Dedifferentiated amniotic fluid mesenchymal stem cell (primary cell): ENCODE measurements around the gene TMEM184B.
A peak's percentile ranks its signal among the peaks of the same experiment; 100 is the strongest.

Source experiments
- DNase-seq: peaks from one replicate; pipeline ENCODE4 v3.0.0-alpha.2; 2016; ENCODE audit errors: extremely low spot score

TMEM184B gene

GRCh38 chr22:38282397-38282796 is 9.6 kb upstream of the TMEM184B start:
- no peak for DNase-seq

DNA sequence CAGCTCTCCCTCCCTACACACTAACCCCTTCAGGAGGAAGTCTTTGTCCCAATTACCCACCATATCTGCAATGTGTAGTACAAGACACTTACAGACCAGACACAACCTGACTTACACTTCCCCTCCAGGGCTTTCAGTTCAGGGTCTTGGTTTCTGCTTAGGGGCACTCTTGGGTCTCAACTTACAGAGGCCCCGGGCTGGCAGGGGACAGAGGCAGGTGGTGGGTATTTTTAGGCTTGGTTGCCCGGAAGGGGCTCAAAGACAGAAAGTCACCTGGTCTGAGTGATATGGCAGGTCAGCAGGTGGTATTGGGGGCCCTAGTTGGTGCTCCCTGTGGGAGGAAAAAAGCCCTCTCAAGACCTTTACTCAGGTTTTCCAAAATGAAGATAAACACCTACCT is 3.4 kb upstream of the TMEM184B start:
- DNase-seq: no peak

DNA sequence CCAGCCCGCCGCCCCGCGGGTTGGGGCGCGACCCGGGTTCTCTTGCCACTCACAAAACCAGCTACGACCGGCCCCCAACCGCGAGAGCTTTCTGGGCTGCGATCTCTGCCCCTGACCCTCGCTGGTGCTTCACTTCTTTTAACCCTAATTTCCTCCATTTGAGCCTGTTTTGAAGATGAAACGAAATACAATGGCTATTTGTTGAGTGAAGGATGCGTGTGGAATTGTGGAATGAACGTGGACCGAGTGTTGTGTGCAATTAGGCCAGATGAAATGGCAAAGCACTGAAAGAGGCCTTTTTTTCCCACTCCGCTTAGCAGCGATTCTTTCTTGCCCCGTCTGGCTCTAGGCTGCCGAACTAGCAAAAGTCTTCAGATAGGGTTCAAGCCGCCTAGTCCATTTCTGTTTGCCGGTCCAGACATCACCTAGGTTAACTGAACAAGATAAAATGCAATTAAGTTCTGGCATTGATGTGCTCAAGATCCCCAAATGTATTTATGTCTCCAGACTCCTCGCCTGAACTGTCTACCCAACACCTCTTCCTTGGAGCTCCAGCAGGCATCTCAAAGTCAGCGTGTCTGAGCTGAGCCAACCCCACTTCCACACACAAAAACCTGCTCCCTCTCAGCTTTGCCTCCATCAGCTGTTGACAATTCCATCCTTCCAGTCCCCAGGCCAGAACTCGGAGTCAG is 471 bp upstream of the TMEM184B start:
- DNase-seq: no peak

DNA sequence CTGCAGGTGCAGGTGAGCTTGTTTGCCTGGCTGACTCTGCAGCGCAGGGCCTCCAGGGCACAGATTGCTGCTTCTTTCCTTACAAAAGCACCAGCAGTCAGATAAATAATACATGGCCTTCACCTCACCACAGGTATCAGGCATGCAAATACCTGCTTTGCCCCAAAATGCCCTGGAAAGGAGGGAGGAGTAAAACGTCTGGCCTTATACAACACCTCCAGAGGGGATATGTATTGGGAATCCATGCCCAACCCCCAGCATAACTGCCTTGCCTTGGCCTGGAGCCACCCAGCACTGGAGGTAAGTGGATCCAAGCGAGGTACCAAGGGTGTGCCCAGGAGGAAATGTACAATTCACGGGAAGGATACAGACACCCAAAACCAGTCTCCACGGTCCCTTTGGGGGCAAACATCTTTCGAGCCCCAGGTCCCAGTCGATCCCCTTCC is 860 bp downstream of the TMEM184B start:
- no peak for DNase-seq

DNA sequence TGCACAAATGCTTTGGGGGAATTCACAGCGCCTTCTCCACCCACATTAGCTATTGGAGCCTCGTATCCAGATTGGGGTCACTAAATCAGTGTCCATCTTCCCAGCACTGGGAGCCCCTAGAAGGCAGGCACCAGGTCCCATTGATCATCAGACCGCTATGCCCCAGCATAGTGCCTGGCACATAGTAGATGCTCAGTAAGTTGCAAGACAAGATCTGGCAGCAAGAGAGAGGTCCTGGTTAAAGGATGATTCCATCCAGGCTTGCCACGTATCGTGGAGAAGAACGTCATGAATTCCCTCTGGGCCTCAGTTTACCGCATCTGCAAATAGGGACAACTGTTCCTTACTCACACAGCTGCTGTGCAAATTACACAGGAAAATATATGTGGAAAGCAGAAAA is 1.7 kb downstream of the TMEM184B start:
- DNase-seq: no peak

DNA sequence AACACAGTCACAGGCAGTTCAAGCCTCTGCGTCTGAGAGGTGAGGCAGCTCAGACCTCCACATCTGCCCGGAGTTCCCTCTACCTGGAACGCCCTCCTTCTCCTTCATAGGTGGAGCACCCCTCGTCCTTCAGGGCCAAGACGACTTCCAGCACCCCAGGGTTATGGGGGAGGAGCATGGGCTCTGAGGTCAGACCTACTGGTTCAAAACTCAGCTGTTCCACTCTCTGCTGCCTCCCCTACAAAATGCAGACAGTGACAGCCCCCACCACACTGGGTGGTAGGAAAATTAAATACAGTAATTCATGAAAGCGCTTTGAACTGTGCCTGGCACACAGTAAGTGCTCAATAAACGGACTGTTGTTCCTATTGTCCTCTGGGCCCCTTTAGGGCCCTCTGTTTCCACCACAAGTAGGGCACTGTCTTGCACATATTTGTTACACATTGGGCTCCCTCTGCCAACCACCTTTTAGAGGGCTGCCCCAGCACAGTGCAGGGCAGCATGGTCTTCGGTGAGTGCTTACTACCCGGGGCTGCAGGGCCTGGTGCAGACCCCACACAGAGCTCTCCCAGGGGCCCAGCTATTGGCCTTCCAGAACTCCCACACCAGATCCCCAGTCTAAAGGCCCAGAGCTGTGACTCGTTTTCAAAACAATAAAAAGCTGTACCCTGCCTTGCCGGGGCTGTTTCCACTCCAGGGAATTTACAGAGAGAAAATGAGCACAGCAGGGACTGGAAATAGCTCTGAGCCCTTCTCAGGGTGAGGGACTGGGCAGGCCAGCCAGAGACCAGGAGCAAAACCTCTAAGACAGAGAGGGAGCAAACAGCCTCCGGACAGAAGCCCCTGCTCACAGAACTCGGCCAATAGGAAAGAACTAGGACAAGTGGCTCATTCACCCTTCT is 2.5 kb downstream of the TMEM184B start:
- no peak for DNase-seq

GRCh38 chr22:38269466-38269865 is 3.3 kb downstream of the TMEM184B start:
- DNase-seq: no peak

DNA sequence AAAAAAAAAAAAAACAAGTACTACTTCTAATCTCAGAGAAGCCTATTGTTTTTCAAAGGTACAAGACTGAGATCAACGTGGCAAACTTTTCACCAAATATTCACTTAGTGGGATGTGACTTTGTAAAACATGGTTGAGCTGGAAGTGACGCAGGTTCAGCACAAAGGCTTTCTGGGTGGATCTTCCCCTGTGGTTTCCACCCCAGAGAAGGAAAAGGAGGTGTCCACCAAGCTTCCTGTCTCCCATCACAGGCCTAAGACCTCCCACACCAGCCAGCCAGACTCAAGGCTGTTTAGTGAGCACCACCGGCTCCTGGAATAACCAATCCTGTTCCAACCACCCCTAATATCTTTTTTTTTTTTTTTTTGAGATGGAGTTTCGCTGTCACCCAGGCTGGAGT is 5.7 kb downstream of the TMEM184B start:
- DNase-seq: no peak

GRCh38 chr22:38266120-38266519 is 6.7 kb downstream of the TMEM184B start:
- no peak for DNase-seq

DNA sequence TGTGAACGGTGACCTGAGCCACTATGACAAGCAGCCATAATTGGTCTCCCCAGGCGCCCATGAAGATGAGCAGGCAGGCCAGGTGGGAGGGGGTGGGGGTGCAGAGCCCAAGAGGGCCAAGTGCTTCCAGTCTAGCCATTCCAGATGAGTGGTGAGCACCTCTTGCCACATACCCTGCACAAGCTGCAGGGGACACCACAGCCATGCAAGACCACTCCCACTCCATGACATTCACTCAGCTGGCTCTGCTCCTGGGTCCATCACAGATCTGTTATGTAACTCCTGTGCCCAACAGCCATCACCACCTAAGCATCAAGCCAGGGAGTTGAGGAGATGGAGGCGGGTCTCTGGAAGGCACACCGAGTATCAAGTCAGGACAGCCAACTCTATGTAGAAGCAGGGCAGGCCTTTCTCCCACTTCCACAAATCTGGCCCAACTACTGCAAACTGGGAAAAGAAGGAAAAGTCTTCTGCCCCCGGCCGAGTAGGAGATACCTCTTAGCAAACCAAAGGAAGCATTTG is 8.4 kb downstream of the TMEM184B start:
- DNase-seq: no peak

DNA sequence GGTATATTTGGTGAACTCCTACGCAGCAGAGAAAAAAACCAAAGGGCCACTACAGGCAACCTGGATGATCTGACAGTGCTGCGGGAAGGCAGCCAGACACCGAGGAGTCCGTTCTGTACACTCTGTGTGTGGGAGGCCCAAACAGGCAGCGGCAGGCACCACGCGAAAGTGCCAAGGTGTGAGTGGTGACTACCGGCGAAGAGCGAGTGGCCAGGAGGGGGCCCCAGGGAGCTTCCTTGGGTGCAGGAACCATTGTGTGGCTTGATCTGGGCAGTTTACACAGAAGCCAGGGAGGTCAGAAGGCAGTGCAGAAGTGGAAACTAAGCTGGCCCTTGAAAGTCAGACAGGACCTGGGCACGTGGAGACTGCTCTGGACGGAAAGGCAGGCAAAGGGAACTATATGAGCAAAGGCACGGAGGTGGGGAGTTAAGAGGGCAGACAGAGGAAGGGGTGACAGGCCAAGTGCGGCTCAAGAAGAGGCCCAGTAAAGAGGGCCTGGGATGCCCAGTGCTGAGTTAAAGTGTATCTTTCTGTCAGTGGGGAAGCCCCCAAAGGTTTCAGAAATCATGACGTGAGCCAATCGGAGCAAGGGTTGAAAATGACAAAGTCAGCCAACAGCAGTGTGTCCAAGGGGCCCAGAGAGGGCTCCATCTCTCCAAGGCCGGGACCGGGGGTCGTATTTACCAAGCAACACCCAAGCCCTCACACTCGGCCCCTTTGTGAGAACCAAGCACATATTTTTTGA is 10.6 kb downstream of the TMEM184B start:
- no peak for DNase-seq

DNA sequence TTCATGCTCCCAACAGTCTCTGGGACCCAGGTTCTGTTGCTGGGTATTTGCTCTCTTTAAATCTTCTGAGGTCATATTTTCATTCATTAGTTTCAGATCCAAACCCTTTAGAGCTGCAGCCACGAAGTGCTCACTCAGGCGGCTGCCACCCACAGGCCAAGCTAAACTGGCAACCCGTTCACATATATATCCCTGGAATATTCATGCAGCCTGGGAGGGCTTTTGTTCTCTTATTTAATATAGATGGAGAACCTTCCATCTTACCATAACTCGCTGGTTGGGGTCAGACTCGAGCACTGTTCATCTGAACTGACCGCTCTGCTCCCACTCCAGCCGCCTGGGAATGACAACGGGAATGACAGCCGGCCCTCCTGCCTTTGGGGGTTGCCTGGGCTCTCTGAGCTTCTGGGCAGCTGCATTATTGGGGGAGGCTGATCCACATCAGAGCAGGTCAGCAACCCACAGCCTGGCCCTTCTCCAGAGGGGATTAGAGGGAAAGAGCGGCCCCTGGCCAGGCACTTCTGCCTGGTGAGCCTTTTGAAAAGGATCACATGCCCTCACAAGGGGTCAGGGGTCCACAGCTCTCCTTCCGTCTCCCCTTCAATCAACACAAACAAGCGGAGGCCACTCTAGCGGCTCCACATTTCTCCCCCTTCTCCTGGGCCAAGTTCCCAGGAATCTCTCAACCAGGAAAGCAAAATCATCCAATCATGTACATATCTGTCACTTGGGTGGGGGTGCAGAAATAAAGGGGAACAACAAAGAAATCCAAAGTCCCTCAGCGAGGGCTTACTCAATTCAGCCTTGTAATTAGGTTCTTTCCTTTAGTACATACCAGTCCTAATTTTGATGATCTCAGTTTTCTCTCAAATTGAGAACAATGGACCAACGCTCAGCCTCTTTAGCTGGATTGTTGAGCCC is 11.8 kb downstream of the TMEM184B start:
- no peak for DNase-seq

GRCh38 chr22:38259370-38259769 is 13.4 kb downstream of the TMEM184B start:
- DNase-seq: no peak

- no peak for DNase-seq
These were observed 13.9 kb downstream of the TMEM184B start for GRCh38 chr22:38258895-38259294.

GRCh38 chr22:38257650-38258250 is 15.1 kb downstream of the TMEM184B start:
- DNase-seq: no peak

DNA sequence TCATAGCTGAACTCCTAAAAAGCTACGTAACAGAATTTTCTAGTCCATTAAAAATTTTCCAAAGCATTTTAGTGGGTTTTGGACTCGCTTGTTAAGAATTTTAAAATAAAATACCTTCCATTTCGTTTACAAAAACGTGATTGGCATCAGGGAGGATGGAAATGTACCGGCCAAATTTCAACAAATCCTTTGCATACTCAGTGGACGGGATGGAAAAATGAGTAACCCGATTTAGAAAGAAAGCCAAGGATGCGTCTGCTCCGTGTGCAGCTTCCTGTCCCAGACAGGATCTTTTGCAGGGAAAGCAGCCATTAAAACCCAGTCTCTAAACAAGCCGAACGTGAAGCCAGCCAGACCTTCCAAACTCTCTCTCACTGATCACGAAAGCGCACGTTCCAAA is 15.6 kb downstream of the TMEM184B start:
- peak; percentile 63 for DNase-seq

DNA sequence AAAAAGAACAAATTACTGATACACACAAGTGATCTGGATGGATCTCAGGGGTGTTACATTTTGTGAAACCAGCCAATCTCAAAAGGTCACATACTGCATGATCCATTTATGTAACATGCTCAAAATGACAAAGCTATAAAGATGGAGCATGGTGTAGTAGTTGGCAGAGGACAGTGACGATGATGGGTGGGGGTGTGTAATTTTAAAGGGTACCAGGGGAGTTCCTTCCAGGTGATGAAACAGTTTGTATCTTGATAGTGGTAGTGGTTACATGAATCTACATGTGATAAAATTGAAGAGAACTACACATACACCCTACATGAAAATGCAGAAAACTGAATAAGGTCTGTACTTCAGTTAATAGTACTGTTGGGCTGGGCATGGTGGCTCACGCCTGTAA is 17.1 kb downstream of the TMEM184B start:
- no peak for DNase-seq

DNA sequence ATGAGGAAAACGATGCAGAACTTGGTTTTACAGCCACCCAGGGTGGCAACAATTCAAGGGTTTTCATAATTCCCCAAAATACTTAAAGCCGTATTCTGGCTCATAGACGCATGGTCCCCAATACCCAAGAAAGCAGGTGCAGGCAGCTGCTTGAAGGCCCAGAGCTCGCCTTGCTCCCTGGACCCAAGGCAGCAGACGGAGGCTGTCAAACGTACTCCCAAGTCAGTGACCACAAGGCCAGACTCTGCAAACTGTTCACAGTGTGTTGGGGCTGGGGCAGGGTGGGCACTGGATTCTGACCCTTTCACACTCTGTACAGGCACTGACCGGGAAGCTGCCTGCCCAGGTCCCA is 21.5 kb downstream of the TMEM184B start:
- DNase-seq: no peak

- no peak for DNase-seq
These were observed 22.0 kb downstream of the TMEM184B start for GRCh38 chr22:38250643-38251340.
